ENCODE data around the gene MRPL52. TPM values are rescaled to one million over a fixed set of nuclear protein-coding genes. Genes with fewer than 3 reads are reported as not detected.

MRPL52 gene
- total RNA-seq, 1 donor from 2014 or later: 67.9 TPM

DNA sequence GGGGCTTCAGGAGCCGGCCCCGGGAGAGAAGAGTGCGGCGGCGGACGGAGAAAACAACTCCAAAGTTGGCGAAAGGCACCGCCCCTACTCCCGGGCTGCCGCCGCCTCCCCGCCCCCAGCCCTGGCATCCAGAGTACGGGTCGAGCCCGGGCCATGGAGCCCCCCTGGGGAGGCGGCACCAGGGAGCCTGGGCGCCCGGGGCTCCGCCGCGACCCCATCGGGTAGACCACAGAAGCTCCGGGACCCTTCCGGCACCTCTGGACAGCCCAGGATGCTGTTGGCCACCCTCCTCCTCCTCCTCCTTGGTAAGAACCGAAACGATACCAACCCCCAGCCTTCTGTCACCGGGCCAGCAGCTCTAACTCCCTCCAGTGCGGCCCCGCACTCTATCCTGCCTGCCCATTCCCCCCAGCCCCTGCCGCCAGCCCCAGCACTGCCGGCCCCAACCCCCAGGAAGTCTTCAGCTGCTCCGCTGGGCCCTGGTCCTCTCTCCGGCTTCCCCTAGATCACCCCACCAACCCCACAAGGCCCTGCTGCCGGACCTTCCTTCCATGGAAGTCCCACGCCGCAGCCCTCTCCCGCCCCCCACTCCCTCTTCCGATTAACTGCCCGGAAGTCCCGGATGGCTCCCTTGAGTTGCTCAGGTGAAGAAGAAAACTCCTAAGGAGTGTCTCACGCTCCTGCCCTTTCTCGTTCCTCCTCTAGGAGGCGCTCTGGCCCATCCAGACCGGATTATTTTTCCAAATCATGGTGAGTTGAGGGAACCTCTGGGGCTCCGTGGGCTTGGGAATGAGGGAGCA is 42.5 kb downstream of the MRPL52 start:
- H3K27me3 Mint-ChIP-seq (ENCODE audit: unreplicated experiment): peaks cover 3% of the 10 kb centered on the region
- TF ChIP-seq, protein P1, sequence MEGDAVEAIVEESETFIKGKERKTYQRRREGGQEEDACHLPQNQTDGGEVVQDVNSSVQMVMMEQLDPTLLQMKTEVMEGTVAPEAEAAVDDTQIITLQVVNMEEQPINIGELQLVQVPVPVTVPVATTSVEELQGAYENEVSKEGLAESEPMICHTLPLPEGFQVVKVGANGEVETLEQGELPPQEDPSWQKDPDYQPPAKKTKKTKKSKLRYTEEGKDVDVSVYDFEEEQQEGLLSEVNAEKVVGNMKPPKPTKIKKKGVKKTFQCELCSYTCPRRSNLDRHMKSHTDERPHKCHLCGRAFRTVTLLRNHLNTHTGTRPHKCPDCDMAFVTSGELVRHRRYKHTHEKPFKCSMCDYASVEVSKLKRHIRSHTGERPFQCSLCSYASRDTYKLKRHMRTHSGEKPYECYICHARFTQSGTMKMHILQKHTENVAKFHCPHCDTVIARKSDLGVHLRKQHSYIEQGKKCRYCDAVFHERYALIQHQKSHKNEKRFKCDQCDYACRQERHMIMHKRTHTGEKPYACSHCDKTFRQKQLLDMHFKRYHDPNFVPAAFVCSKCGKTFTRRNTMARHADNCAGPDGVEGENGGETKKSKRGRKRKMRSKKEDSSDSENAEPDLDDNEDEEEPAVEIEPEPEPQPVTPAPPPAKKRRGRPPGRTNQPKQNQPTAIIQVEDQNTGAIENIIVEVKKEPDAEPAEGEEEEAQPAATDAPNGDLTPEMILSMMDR (IDR thresholded peaks at IDR 0.05; ENCODE audit: partially characterized antibody, unreplicated experiment): peak; percentile 93
- DNase-seq: peak; percentile 85
- peaks cover 10% of the 10 kb centered on the region for H3K4me1 Mint-ChIP-seq (ENCODE audit: low read depth, unreplicated experiment)
- H3K36me3 Mint-ChIP-seq (ENCODE audit: unreplicated experiment): no peaks in the 10 kb centered on the region
- peaks cover 4% of the 10 kb centered on the region for H3K9me3 Mint-ChIP-seq (ENCODE audit: unreplicated experiment)
- peak overlapping the region; percentile 82 for H3K4me3 Mint-ChIP-seq (ENCODE audit: unreplicated experiment)
- peak overlapping the region; percentile 3 for H3K27ac Mint-ChIP-seq (ENCODE audit: unreplicated experiment)

DNA sequence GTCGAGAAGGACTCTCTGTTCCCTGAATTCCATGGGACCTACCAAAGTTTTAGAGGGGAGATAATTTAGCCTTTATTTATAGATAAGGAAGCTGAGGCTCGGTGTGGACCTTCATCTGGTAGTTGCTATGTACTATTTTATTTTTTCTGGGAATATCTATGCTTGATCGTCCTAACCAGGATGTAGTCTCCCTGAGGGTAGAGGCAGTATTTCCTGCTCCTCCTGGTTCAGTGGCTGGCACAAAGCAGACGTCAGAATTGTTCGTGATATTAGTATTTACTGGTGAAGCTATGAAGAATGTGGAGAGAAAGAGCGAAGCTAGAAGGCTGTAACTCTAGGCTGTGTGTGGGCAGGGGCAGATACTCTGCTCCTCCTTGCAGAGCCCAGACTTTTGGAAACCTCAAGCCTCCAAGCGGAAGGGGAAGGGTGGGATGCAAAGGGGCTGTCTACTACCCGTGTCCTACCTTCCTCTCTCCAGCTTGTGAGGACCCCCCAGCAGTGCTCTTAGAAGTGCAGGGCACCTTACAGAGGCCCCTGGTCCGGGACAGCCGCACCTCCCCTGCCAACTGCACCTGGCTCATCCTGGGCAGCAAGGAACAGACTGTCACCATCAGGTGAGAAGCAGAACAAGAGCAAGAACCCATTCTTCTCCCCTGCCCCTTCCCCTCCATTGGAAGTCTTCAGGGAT is 43.3 kb downstream of the MRPL52 start:
- peaks cover 4% of the 10 kb centered on the region for H3K9me3 Mint-ChIP-seq (ENCODE audit: unreplicated experiment)
- TF ChIP-seq, protein P1 (IDR thresholded peaks at IDR 0.05; ENCODE audit: partially characterized antibody, unreplicated experiment): peak; percentile 20
- H3K36me3 Mint-ChIP-seq (ENCODE audit: unreplicated experiment): no peaks in the 10 kb centered on the region
- H3K27ac Mint-ChIP-seq (ENCODE audit: unreplicated experiment): peak overlapping the region; percentile 3
- peaks cover 4% of the 10 kb centered on the region for H3K27me3 Mint-ChIP-seq (ENCODE audit: unreplicated experiment)
- peaks cover 10% of the 10 kb centered on the region for H3K4me1 Mint-ChIP-seq (ENCODE audit: low read depth, unreplicated experiment)
- H3K4me3 Mint-ChIP-seq (ENCODE audit: unreplicated experiment): peak overlapping the region; percentile 82
- no peak for DNase-seq

DNA sequence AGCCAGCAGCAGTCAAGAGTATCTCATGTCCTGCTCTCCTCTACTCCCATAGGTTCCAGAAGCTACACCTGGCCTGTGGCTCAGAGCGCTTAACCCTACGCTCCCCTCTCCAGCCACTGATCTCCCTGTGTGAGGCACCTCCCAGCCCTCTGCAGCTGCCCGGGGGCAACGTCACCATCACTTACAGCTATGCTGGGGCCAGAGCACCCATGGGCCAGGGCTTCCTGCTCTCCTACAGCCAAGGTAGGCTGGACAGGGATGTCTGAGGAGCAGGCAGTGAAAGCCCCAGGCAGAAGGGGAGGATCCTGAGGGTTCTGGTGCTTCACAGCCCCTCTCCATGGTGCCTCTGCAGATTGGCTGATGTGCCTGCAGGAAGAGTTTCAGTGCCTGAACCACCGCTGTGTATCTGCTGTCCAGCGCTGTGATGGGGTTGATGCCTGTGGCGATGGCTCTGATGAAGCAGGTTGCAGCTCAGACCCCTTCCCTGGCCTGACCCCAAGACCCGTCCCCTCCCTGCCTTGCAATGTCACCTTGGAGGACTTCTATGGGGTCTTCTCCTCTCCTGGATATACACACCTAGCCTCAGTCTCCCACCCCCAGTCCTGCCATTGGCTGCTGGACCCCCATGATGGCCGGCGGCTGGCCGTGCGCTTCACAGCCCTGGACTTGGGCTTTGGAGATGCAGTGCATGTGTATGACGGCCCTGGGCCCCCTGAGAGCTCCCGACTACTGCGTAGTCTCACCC is 45.5 kb downstream of the MRPL52 start:
- no peak for DNase-seq
- Mint-ChIP-seq H3K27me3 (ENCODE audit: unreplicated experiment) (peaks cover 8% of the 10 kb centered on the region), H3K36me3 (ENCODE audit: unreplicated experiment) (no peaks in the 10 kb centered on the region), H3K4me3 (ENCODE audit: unreplicated experiment) (no peak overlapping the region), H3K27ac (ENCODE audit: unreplicated experiment) (no peak overlapping the region), H3K9me3 (ENCODE audit: unreplicated experiment) (peaks cover 4% of the 10 kb centered on the region), H3K4me1 (ENCODE audit: low read depth, unreplicated experiment) (peaks cover 10% of the 10 kb centered on the region)
- TF ChIP-seq, protein P1 (IDR thresholded peaks at IDR 0.05; ENCODE audit: partially characterized antibody, unreplicated experiment): no peak

DNA sequence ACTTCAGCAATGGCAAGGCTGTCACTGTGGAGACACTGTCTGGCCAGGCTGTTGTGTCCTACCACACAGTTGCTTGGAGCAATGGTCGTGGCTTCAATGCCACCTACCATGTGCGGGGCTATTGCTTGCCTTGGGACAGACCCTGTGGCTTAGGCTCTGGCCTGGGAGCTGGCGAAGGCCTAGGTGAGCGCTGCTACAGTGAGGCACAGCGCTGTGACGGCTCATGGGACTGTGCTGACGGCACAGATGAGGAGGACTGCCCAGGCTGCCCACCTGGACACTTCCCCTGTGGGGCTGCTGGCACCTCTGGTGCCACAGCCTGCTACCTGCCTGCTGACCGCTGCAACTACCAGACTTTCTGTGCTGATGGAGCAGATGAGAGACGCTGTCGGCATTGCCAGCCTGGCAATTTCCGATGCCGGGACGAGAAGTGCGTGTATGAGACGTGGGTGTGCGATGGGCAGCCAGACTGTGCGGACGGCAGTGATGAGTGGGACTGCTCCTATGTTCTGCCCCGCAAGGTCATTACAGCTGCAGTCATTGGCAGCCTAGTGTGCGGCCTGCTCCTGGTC is 46.1 kb downstream of the MRPL52 start:
- DNase-seq: no peak
- H3K9me3 Mint-ChIP-seq (ENCODE audit: unreplicated experiment): peaks cover 2% of the 10 kb centered on the region
- peaks cover 8% of the 10 kb centered on the region for H3K4me1 Mint-ChIP-seq (ENCODE audit: low read depth, unreplicated experiment)
- H3K27me3 Mint-ChIP-seq (ENCODE audit: unreplicated experiment): peaks cover 7% of the 10 kb centered on the region
- TF ChIP-seq, protein P1 (IDR thresholded peaks at IDR 0.05; ENCODE audit: partially characterized antibody, unreplicated experiment): no peak
- H3K27ac Mint-ChIP-seq (ENCODE audit: unreplicated experiment): no peak overlapping the region
- H3K36me3 Mint-ChIP-seq (ENCODE audit: unreplicated experiment): no peaks in the 10 kb centered on the region
- H3K4me3 Mint-ChIP-seq (ENCODE audit: unreplicated experiment): no peak overlapping the region

Measured in glutamatergic neuron (in vitro differentiated cells).